ENCODE measurements around the gene WDR87. TPM values are rescaled to one million over a fixed set of nuclear protein-coding genes. Genes with fewer than 3 reads are reported as not detected.

The WDR87 gene
- total and polyA plus RNA-seq, 4 donors, result not detected

- H3K4me3 ChIP-seq (ENCODE audit: low read depth in 1 of 3, low read length in 3 of 3), result no peak overlapping the region
- no peak for DNase-seq (ENCODE audit: low spot score)
- no peak overlapping the region for H3K27ac ChIP-seq (ENCODE audit: low read depth in 1 of 2, low read length in 2 of 2)
- H3K4me1 ChIP-seq (ENCODE audit: control insufficient read depth in 4 of 4, insufficient read depth in 4 of 4, low read length in 3 of 4), result peaks cover 0 to 20% (median 9%) of the 10 kb centered on the region in 4 donors
- H3K27me3 ChIP-seq (ENCODE audit: control insufficient read depth in 4 of 4, insufficient read depth in 4 of 4, low read length in 3 of 4), result no peaks in the 10 kb centered on the region
- TF ChIP-seq CTCF (IDR thresholded peaks at IDR 0.05; ENCODE audit: low read depth, low read length, missing input control) (no peak), FOXA2 (IDR thresholded peaks at IDR 0.05) (no peak), HNF4A (conservative IDR thresholded peaks at IDR 0.05) (peak; percentile 56 to 65), HNF4G (IDR thresholded peaks at IDR 0.05) (peak; percentile 39), EGR1 (IDR thresholded peaks at IDR 0.05; ENCODE audit: low read depth in 2 of 2) (no peak), SP1 (IDR thresholded peaks at IDR 0.05) (peak; percentile 32), RXRA (IDR thresholded peaks at IDR 0.05) (peak; percentile 46 to 62), RAD21 (IDR thresholded peaks at IDR 0.05) (no peak)
- TF ChIP-seq, protein P1, sequence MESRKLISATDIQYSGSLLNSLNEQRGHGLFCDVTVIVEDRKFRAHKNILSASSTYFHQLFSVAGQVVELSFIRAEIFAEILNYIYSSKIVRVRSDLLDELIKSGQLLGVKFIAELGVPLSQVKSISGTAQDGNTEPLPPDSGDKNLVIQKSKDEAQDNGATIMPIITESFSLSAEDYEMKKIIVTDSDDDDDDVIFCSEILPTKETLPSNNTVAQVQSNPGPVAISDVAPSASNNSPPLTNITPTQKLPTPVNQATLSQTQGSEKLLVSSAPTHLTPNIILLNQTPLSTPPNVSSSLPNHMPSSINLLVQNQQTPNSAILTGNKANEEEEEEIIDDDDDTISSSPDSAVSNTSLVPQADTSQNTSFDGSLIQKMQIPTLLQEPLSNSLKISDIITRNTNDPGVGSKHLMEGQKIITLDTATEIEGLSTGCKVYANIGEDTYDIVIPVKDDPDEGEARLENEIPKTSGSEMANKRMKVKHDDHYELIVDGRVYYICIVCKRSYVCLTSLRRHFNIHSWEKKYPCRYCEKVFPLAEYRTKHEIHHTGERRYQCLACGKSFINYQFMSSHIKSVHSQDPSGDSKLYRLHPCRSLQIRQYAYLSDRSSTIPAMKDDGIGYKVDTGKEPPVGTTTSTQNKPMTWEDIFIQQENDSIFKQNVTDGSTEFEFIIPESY (IDR thresholded peaks at IDR 0.05), result no peak
- H3K36me3 ChIP-seq (ENCODE audit: control insufficient read depth in 4 of 4, insufficient read depth in 3 of 4, low read depth in 1 of 4, low read length in 3 of 4), result no peaks in the 10 kb centered on the region
- 57% methylated on average over 11 of the region's 11 CpGs for WGBS
- H3K9me3 ChIP-seq (ENCODE audit: control insufficient read depth in 4 of 4, low read length in 3 of 4), result no peaks in the 10 kb centered on the region
- no peak overlapping the region for H3K9ac ChIP-seq (ENCODE audit: low read depth in 1 of 2, low read length in 2 of 2)
These were observed 47.0 kb upstream of the WDR87 start for GRCh38 chr19:37953171-37953917.

GRCh38 chr19:37951816-37952210 lies 45.4 kb upstream of the WDR87 start:
- Histone ChIP-seq H3K36me3 (ENCODE audit: control insufficient read depth in 4 of 4, insufficient read depth in 3 of 4, low read depth in 1 of 4, low read length in 3 of 4) (no peaks in the 10 kb centered on the region), H3K4me1 (ENCODE audit: control insufficient read depth in 4 of 4, insufficient read depth in 4 of 4, low read length in 3 of 4) (peaks cover 0 to 18% (median 9%) of the 10 kb centered on the region in 4 donors), H3K9me3 (ENCODE audit: control insufficient read depth in 4 of 4, low read length in 3 of 4) (no peaks in the 10 kb centered on the region), H3K27me3 (ENCODE audit: control insufficient read depth in 4 of 4, insufficient read depth in 4 of 4, low read length in 3 of 4) (no peaks in the 10 kb centered on the region), H3K4me3 (ENCODE audit: low read depth in 1 of 3, low read length in 3 of 3) (no peak overlapping the region), H3K27ac (ENCODE audit: low read depth in 1 of 2, low read length in 2 of 2) (no peak overlapping the region), H3K9ac (ENCODE audit: low read depth in 1 of 2, low read length in 2 of 2) (no peak overlapping the region)
- DNase-seq (ENCODE audit: low spot score), result no peak
- TF ChIP-seq HNF4G (IDR thresholded peaks at IDR 0.05), result no peak
- TF ChIP-seq, protein P1 (IDR thresholded peaks at IDR 0.05), result no peak
- TF ChIP-seq CTCF (IDR thresholded peaks at IDR 0.05; ENCODE audit: low read depth, low read length, missing input control), result no peak
- TF ChIP-seq TAF1 (conservative IDR thresholded peaks at IDR 0.05), result no peak
- no peak for TF ChIP-seq GABPA (IDR thresholded peaks at IDR 0.05 in 1 of 2, conservative IDR thresholded peaks at IDR 0.05 in 1 of 2)
- no peak for TF ChIP-seq FOXA1 (IDR thresholded peaks at IDR 0.05)
- TF ChIP-seq, protein P2, sequence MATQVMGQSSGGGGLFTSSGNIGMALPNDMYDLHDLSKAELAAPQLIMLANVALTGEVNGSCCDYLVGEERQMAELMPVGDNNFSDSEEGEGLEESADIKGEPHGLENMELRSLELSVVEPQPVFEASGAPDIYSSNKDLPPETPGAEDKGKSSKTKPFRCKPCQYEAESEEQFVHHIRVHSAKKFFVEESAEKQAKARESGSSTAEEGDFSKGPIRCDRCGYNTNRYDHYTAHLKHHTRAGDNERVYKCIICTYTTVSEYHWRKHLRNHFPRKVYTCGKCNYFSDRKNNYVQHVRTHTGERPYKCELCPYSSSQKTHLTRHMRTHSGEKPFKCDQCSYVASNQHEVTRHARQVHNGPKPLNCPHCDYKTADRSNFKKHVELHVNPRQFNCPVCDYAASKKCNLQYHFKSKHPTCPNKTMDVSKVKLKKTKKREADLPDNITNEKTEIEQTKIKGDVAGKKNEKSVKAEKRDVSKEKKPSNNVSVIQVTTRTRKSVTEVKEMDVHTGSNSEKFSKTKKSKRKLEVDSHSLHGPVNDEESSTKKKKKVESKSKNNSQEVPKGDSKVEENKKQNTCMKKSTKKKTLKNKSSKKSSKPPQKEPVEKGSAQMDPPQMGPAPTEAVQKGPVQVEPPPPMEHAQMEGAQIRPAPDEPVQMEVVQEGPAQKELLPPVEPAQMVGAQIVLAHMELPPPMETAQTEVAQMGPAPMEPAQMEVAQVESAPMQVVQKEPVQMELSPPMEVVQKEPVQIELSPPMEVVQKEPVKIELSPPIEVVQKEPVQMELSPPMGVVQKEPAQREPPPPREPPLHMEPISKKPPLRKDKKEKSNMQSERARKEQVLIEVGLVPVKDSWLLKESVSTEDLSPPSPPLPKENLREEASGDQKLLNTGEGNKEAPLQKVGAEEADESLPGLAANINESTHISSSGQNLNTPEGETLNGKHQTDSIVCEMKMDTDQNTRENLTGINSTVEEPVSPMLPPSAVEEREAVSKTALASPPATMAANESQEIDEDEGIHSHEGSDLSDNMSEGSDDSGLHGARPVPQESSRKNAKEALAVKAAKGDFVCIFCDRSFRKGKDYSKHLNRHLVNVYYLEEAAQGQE (IDR thresholded peaks at IDR 0.05), result no peak
- no peak for TF ChIP-seq EGR1 (IDR thresholded peaks at IDR 0.05; ENCODE audit: low read depth in 2 of 2)
- TF ChIP-seq YY1 (IDR thresholded peaks at IDR 0.05), result no peak
- no peak for TF ChIP-seq FOXA2 (IDR thresholded peaks at IDR 0.05)
- TF ChIP-seq HNF4A (conservative IDR thresholded peaks at IDR 0.05), result no peak
- no peak for TF ChIP-seq RXRA (IDR thresholded peaks at IDR 0.05)
- TF ChIP-seq JUND (IDR thresholded peaks at IDR 0.05), result no peak
- 91% methylated on average over 4 of the region's 4 CpGs for WGBS
